Motor neuron (in vitro differentiated cells): ENCODE results near the gene SEMA4D. TPM values are rescaled to one million over a fixed set of nuclear protein-coding genes. Genes with fewer than 3 reads are reported as not detected.

Source experiments
- ATAC-seq, 8 experiments: fragments of 200-7000 bp; cut with Tn5 transposase; replicated peaks in 6 of 8; 2 replicates each; pipeline ENCODE4 v1.8.0; 2021; ENCODE audit warnings: mild to moderate bottlenecking in 8 of 8, moderate library complexity in 8 of 8
- H3K27ac ChIP-seq, 2 donors: fragments of 250-450 bp; sonication (Bioruptor Pico); 2 replicates each; pipeline ENCODE4 v1.9.0; 2021; ENCODE audit warnings: antibody characterized with exemption in 2 of 2, mild to moderate bottlenecking in 2 of 2, moderate library complexity in 1 of 2
- H3K4me1 ChIP-seq, 2 donors: fragments of 250-450 bp; sonication (Bioruptor Pico); replicated peaks in 1 of 2; 2 replicates each; pipeline ENCODE4 v1.6.1; 2021; ENCODE audit warnings: antibody characterized with exemption in 2 of 2, mild to moderate bottlenecking in 2 of 2, moderate library complexity in 1 of 2
- H3K4me3 ChIP-seq, 5 donors: fragments of 250-450 bp; sonication (Bioruptor Pico); 2 replicates each; pipeline ENCODE4 v1.9.0; 2021; ENCODE audit warnings: antibody characterized with exemption in 5 of 5, mild to moderate bottlenecking in 5 of 5, moderate library complexity in 4 of 5
- WGBS, 10 experiments: fragments of 450-650 bp; shearing (Covaris generic); methylation state at CpG; one replicate each; pipeline ENCODE4 v1.0.0; 2022; 5-methylcytosine and 5-hydroxymethylcytosine counted together
- in situ Hi-C, 9 experiments: fragments of 400-800 bp; cut with MboI; loops; one replicate each; pipeline ENCODE4 v1.15.0; 2021; ENCODE audit warnings: low sequenced_read_pairs in 9 of 9, low pct_unique_long_range_greater_than_20kb in 2 of 9; ENCODE audit not compliant: unreplicated experiment in 9 of 9
- total RNA-seq, 8 experiments: library from RNA; unstranded; fragments of 300-600 nt; gene quantifications; 2 replicates each; pipeline versions ENCODE4 v1.2.3 to v1.2.4, GENCODE V29; 2022

SEMA4D gene
- total RNA-seq, 8 experiments from 2014 or later = 1.2 to 30.1 (median 13.8) TPM

DNA sequence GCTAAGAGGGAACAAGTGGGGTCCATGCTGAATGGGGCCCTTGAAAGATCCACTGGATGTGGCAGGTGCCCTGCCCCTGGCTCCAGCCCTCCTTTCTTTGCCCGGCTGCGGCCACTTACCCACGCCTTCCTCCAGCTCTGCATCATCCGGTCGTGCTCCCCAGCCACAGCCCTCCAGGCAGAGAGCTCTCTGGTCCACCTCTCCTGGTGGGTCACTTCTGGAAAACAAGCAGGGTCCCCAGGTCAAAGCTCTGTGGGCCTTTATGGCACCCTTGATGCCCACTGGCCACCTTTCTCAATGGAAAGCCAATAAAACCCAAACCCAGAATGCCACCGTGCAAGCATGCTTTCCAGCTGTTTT lies 134.6 kb downstream of the SEMA4D start:
- in situ Hi-C loops = no loop called here
- no peak for ATAC-seq
- Histone ChIP-seq H3K4me1 (peaks cover 0 to 13% of the 10 kb centered on the region in 2 donors), H3K4me3 (no peak overlapping the region), H3K27ac (no peak overlapping the region)
- 96 to 100% (median 100%) methylated on average over 1 to 4 of the region's 6 CpGs; no CpG with 5 or more reads in 6 of the 10 experiments for WGBS, 10 experiments

DNA sequence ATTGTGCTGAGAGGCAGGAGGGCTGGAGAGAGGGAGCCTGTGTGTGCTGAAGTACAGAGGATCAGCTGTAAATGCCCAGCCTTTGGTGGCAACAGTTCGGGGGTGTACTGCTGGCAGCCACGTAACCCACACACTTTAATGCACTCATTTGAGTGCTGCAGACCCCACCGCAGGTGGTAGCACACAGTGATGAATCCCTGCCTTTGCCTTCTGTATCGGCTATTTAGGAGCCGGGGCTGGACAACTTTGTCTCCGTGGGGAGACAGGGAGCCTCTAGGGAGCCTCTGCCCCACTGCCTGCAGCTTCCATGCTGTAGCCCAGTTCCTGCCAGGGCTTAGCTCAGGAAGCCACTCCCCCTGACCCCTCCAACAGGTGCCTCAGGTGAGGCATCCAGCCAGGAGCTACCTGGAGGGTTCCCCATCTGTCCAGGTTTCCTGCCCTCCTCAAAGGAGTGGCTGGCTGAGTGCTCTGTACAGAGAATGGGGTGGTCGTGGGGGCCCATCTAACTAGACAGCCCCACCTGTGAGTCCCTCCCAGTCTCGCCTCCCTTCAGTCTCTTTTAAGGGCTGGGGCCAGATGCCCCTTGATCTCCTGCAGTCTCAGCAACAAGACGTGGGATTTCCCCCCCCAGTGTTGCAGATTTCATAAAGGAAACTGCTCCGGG lies 135.1 kb downstream of the SEMA4D start:
- H3K4me1 ChIP-seq = peaks cover 0 to 17% of the 10 kb centered on the region in 2 donors
- ATAC-seq = no peak
- no peak overlapping the region for H3K4me3 ChIP-seq
- in situ Hi-C loops = no loop called here
- WGBS, 10 experiments = 66 to 100% (median 92%) methylated on average over 2 to 6 of the region's 10 CpGs; no CpG with 5 or more reads in 5 of the 10 experiments
- H3K27ac ChIP-seq = no peak overlapping the region

DNA sequence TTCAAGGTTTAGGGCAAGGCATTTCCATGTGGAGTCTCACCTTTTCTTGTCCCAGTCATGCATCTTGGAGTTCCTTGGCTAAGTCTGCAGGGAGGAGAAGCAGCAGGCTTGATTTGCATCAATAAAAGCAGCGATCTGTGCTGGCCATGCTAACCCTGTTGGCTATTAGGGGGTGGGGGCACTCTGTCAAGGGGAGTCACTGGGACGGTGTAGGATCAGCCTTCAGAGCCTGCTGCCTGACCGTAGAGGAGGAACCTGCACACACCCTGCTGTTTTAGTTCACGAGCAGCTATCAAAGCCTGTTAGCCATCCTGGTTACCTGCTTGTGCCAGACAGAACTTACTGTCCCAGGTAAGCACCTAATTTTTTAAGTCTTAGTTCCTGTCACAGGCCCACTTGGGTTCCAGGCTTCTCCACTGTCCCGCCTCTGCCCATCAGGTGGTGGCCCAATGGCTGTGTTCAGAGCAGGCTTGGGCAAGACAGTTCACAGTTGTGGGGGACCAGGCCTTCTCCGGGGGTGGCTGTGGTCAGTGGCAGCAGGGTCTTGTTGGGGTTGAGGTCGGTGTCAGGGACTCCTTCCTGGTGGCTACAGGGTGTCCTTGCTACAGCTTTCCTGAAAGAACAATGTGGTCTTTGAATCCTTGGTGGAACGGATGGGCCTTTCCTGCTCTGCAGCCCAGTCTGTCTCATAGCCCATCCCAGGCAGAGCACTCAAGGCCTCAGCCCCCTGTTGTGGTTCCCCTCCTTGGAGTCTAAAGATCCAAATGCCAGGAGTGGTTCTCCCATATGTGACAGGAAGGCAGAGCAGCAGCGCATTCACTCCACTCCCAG lies 135.9 kb downstream of the SEMA4D start:
- in situ Hi-C loops = no loop called here
- no peak overlapping the region for H3K27ac ChIP-seq
- no peak overlapping the region for H3K4me3 ChIP-seq
- WGBS, 10 experiments = 60 to 100% (median 90%) methylated on average over 1 to 4 of the region's 9 CpGs; no CpG with 5 or more reads in 3 of the 10 experiments
- H3K4me1 ChIP-seq = peaks cover 0 to 22% of the 10 kb centered on the region in 2 donors
- ATAC-seq = no peak

DNA sequence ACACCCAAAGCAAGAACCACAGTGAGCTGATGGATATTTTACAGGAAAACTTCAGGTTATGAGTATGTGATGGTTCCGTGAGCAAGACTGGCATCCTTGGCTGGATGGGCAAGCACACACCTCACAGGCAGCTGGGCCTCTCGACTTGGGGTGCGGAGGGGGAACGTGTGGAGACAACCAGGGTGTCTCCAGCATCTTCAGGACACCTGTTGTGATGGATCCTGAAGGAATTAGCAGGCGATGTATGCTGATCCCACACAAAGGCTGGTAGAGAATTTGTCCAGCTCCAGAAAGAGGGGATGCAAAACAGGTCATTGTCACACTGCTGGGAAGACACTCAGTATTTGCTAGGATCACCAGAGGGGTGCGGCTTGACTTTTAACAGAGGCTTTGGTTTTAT lies 136.9 kb downstream of the SEMA4D start:
- Histone ChIP-seq H3K4me1 (peaks cover 0 to 22% of the 10 kb centered on the region in 2 donors), H3K4me3 (no peak overlapping the region), H3K27ac (no peak overlapping the region)
- in situ Hi-C loops = no loop called here
- 80 to 100% (median 92%) methylated on average over 1 to 3 of the region's 6 CpGs; no CpG with 5 or more reads in 4 of the 10 experiments for WGBS, 10 experiments
- ATAC-seq = no peak

DNA sequence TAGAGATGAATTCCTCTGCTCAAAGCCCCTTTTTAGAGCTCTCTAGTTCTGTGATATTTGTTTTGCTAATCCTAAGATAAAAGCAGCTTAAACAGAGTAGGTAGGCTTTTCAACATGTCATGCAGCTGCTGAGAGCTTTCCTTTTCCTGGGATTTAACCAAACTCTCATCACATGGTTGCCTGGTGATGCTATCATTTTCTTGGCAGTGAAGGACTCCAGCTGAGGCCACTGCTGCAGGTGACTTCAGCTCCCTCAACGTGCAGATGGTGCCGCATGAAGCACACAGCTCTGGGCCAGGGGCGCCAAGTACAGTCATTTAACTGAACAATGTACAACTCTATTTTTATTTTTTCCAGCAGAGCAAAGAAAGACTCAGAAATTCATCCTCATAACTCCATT lies 137.4 kb downstream of the SEMA4D start:
- in situ Hi-C loops = no loop called here

DNA sequence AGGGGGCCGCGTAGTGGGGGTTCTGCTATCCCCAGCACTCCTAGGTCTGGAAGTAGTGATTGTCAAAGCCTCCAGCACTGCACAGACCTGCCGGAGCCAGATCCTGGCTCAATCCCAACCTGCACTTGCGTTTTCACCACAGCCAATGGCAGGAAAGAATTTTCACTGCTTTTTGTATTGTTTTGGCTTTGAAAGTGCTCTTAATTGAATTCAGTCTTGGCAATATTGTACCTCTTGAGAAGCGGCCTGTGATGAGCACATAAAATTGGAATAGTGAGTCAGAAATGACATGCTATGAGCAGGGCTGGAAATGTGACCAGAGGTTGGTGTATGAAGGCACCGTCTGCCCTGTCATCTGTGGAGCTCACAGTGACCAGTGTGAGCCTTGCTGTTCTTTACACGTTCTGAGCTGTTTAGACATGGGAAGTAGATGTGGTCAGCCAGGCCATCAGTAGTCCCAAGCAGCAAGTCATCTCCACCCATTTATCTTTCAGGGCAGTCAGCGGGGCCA lies 138.1 kb downstream of the SEMA4D start:
- 20 to 100% (median 97%) methylated on average over 1 to 8 of the region's 8 CpGs; no CpG with 5 or more reads in 1 of the 10 experiments for WGBS, 10 experiments
- peak in 5 of 8 experiments; percentile 20 to 70 (median 43) for ATAC-seq
- in situ Hi-C loops = no loop called here
- H3K4me1 ChIP-seq = peaks cover 0 to 22% of the 10 kb centered on the region in 2 donors
- H3K27ac ChIP-seq = no peak overlapping the region
- no peak overlapping the region for H3K4me3 ChIP-seq

More for the DNA sequence above, 137.4 kb downstream of the SEMA4D start:
- WGBS, 10 experiments = 90 to 100% (median 92%) methylated on average over 1 to 3 of the region's 3 CpGs; no CpG with 5 or more reads in 7 of the 10 experiments
- peaks cover 0 to 22% of the 10 kb centered on the region in 2 donors for H3K4me1 ChIP-seq
- H3K27ac ChIP-seq = peak overlapping the region in 1 of 2 donors; percentile 30
- peak in 1 of 8 experiments; percentile 4 for ATAC-seq
- no peak overlapping the region for H3K4me3 ChIP-seq

DNA sequence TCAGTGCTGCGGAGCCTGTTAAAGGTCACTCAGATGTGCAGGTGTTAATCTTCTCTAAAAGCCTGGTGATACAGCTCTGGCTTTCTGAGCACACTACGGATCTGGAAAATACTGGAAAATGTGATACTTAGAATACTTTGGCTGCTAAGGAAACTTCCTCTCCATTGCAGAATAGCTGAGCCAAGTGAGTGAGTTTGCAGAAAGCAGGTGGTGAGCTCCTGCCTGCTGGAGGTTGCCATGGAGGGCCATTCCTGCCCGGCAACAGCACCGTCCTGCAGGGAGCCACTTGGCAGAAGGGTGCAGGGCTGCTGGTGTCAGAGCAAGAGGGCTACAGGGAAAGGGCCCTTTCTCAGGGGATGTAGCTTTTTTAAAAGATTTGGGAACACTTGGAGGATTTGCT lies 138.9 kb downstream of the SEMA4D start:
- WGBS, 10 experiments = 60 to 100% (median 83%) methylated on average over 1 to 3 of the region's 4 CpGs; no CpG with 5 or more reads in 4 of the 10 experiments
- H3K27ac ChIP-seq = peak overlapping the region in 1 of 2 donors; percentile 69
- H3K4me1 ChIP-seq = peaks cover 0 to 22% of the 10 kb centered on the region in 2 donors
- peak in 7 of 8 experiments; percentile 23 to 88 (median 68) for ATAC-seq
- no peak overlapping the region for H3K4me3 ChIP-seq
- in situ Hi-C loops = no loop called here

DNA sequence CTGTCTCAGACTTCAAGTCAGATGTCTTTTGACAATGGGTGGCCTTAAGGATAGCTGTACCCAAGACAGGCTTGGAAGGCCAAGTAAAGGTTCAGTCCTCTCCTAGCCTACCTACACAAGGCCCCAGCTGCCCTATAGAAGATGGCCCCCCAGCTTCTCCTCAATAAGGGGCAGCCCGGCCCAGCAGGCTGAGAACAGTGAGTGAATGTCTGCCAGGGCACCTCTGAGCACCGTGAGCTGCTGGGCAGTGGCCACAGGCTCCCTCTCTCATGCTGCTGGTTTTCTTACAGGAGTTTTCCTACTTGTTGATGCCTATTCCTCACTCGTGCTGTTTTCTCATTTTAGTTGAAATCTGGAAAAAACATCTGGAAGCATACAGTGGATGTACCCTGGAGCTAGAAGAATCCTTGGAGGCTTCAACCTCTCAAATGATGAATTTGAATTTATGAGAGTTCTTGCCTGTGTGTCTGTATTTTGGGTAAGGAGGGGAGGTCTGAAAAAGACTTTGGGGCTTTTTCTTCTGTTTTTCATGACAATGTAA lies 139.5 kb downstream of the SEMA4D start:
- WGBS, 10 experiments = 17 to 100% (median 80%) methylated on average over 1 to 2 of the region's 3 CpGs; no CpG with 5 or more reads in 1 of the 10 experiments

DNA sequence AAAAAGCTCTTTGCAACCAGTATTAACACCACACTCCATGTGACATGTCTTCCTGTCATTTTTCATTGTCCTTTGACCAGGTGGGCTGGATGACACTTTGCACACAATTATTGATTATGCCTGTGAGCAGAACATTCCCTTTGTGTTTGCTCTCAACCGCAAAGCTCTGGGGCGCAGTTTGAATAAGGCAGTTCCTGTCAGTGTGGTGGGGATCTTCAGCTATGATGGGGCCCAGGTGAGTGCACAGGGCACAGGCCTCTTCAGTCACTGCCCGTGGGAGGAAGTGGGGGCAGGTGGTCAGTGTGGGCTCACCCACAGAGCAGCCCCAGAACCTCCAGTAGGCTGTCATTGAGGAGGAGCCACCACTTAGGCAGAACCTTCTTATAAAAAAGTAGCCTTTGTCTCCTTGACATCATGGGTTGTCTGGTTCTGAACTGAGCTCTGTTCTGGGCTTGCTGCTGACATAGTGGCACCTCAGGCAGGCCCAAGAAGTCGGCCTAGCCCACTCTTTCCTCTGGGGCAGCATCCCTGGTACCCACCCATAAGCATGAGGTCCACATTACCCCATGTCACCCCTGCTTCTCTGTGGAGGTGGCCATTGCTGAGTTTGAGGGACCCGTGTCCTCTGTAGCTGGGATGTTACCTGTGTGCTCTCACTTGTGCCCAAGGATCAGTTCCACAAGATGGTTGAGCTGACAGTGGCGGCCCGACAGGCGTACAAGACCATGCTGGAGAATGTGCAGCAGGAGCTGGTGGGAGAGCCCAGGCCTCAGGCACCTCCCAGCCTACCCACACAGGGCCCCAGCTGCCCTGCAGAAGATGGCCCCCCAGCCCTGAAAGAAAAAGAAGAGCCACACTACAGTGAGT lies 140.3 kb downstream of the SEMA4D start:
- in situ Hi-C loops = no loop called here
- Histone ChIP-seq H3K4me3 (no peak overlapping the region), H3K4me1 (peaks cover 0 to 22% of the 10 kb centered on the region in 2 donors), H3K27ac (peak overlapping the region in 1 of 2 donors; percentile 68)
- 90 to 100% (median 98%) methylated on average over 1 to 5 of the region's 8 CpGs; no CpG with 5 or more reads in 4 of the 10 experiments for WGBS, 10 experiments
- ATAC-seq = peak in 1 of 8 experiments; percentile 13

More for the DNA sequence above, 139.5 kb downstream of the SEMA4D start:
- H3K4me1 ChIP-seq = peaks cover 0 to 22% of the 10 kb centered on the region in 2 donors
- no peak overlapping the region for H3K4me3 ChIP-seq
- no peak for ATAC-seq
- in situ Hi-C loops = no loop called here
- H3K27ac ChIP-seq = peak overlapping the region in 1 of 2 donors; percentile 69

DNA sequence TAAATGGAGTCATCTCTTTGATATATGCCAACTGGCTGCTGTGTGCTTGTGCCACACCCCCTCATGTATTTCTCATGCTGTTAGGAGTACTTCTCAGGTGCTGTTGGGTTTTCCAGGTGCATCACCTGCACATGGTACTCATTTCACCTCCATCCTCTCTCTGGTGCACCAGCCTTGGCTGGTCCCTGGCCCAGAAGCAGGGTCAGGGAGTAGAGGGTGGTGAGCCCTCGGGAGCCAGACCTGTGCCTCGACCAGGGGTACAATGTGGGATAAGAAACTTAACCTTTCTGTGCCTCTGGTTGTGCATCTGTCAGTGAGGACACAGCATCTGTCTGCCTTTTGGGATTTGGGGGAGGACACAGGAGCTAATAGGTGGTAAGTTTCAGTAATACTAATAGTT lies 141.1 kb downstream of the SEMA4D start:
- H3K4me1 ChIP-seq = peaks cover 0 to 22% of the 10 kb centered on the region in 2 donors
- no peak for ATAC-seq
- no peak overlapping the region for H3K27ac ChIP-seq
- 92% methylated on average over 2 of the region's 2 CpGs; no CpG with 5 or more reads in 9 of the 10 experiments for whole genome bisulfite sequencing, 10 experiments
- in situ Hi-C loops = no loop called here
- H3K4me3 ChIP-seq = no peak overlapping the region

DNA sequence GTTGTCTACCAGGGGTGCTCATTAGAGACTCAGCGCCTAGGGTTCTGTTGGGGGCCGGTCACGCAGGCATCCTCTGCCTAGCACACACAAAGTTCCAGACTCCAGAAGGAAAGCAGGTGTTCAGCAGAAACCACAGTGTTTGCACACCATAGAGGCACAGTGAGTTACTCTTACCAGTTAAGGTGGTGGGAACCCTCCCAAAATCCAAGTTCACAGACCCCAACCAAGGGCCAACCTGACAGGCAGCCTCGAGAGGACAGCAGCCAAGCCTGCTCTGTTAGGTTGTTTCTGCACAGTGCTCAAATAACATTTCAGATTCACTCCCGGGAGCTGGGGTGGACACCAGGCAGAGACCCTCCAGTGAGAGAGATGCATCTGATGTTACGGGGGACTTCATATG lies 143.4 kb downstream of the SEMA4D start:
- H3K27ac ChIP-seq = no peak overlapping the region
- WGBS, 10 experiments = 86 to 100% (median 96%) methylated on average over 1 to 5 of the region's 6 CpGs; no CpG with 5 or more reads in 2 of the 10 experiments
- in situ Hi-C loops = no loop called here

DNA sequence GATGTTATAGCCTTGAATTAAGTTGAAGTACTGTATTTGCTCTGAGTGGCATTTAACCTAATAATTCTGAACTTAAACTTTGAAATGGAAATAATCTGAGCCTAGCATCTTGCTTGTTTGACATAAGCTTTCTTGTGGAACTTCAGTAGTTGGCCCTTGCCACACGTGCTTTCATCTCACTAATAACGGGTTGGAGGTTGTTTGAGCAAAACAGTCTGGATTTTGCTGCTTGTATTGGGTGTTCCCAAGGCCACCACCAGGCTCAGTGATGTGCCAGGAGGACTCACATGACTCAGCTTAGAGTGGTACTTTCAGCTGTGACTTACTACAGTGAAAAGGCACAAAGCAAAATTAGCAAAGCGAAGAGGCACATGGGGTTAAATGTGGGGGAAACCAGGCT lies 143.9 kb downstream of the SEMA4D start:
- WGBS, 10 experiments = 55 to 100% (median 92%) methylated on average over 1 to 3 of the region's 3 CpGs; no CpG with 5 or more reads in 3 of the 10 experiments

More for the DNA sequence above, 143.4 kb downstream of the SEMA4D start:
- peaks cover 0 to 19% of the 10 kb centered on the region in 2 donors for H3K4me1 ChIP-seq
- H3K4me3 ChIP-seq = no peak overlapping the region
- ATAC-seq = no peak

More for the DNA sequence above, 143.9 kb downstream of the SEMA4D start:
- H3K4me3 ChIP-seq = no peak overlapping the region
- peak in 2 of 8 experiments; percentile 41 to 58 for ATAC-seq
- peaks cover 0 to 17% of the 10 kb centered on the region in 2 donors for H3K4me1 ChIP-seq
- in situ Hi-C loops = no loop called here
- no peak overlapping the region for H3K27ac ChIP-seq
